Thyroid gland (tissue), 4 donors: ENCODE data around the gene STUM. TPM values are rescaled to one million over a fixed set of nuclear protein-coding genes. Genes with fewer than 3 reads are reported as not detected.

Experiments used
- DNase-seq, 2 donors: peaks; one replicate each; pipeline ENCODE4 v3.0.0-alpha.2; 2019
- H3K27ac ChIP-seq, 3 donors: fragments of 200-600 bp; sonication (generic); 1 replicate in 2 of 3; 2 replicates in 1 of 3; pipeline ENCODE4 v1.5.1; 2016 to 2019; ENCODE audit warnings: mild to moderate bottlenecking in 1 of 3, moderate library complexity in 1 of 3
- H3K27me3 ChIP-seq: fragments of 200-600 bp; sonication (generic); one replicate; pipeline ENCODE4 v1.5.1; 2019
- H3K36me3 ChIP-seq, 2 donors: fragments of 200-600 bp; sonication (generic); one replicate each; pipeline ENCODE4 v1.5.1; 2016 to 2019
- H3K4me1 ChIP-seq, 2 donors: fragments of 200-600 bp; sonication (generic); one replicate each; pipeline ENCODE4 v1.5.1; 2017 to 2019
- H3K4me3 ChIP-seq, 3 donors: fragments of 200-600 bp; sonication (generic); replicated peaks in 1 of 3; 1 replicate in 2 of 3; 2 replicates in 1 of 3; pipeline ENCODE4 v1.5.1; 2016; ENCODE audit warnings: mild to moderate bottlenecking in 1 of 3
- H3K9me3 ChIP-seq: fragments of 200-600 bp; sonication (generic); one replicate; pipeline ENCODE4 v1.5.1; 2017
- CTCF ChIP-seq, 6 experiments: fragments of 200-600 bp in 3 of 6; fragments of 450-650 bp in 3 of 6; sonication (generic) in 3 of 6; IDR thresholded peaks; one replicate each; pipeline ENCODE4 v1.5.1; 2016 to 2019; ENCODE audit warnings: antibody characterized with exemption in 6 of 6, mild to moderate bottlenecking in 2 of 6, inconsistent platforms in 1 of 6, moderate library complexity in 1 of 6
- POLR2A ChIP-seq, 2 donors: fragments of 450-650 bp; IDR thresholded peaks; one replicate each; pipeline ENCODE4 v1.6.1; 2017; ENCODE audit warnings: antibody characterized with exemption in 2 of 2, mild to moderate bottlenecking in 2 of 2, moderate library complexity in 1 of 2
- WGBS, 2 donors: methylation state at CpG; one replicate each; pipeline ENCODE4 v1.1.5; 2017; 5-methylcytosine and 5-hydroxymethylcytosine counted together
- intact Hi-C: fragments of 100-400 bp; cut with DNase I; formaldehyde crosslinking; loops from one replicate; pipeline ENCODE4 v1.15.1; 2023
- total RNA-seq, 4 donors: library from RNA; depleted of rRNA; stranded (reverse); fragments of >200 nt; gene quantifications; one replicate each; pipeline ENCODE4 v1.2.3, GENCODE V29; 2016

Gene STUM
- total RNA-seq, 4 donors from 2014 or later = 0.22 to 1.1 (median 0.48) TPM

DNA sequence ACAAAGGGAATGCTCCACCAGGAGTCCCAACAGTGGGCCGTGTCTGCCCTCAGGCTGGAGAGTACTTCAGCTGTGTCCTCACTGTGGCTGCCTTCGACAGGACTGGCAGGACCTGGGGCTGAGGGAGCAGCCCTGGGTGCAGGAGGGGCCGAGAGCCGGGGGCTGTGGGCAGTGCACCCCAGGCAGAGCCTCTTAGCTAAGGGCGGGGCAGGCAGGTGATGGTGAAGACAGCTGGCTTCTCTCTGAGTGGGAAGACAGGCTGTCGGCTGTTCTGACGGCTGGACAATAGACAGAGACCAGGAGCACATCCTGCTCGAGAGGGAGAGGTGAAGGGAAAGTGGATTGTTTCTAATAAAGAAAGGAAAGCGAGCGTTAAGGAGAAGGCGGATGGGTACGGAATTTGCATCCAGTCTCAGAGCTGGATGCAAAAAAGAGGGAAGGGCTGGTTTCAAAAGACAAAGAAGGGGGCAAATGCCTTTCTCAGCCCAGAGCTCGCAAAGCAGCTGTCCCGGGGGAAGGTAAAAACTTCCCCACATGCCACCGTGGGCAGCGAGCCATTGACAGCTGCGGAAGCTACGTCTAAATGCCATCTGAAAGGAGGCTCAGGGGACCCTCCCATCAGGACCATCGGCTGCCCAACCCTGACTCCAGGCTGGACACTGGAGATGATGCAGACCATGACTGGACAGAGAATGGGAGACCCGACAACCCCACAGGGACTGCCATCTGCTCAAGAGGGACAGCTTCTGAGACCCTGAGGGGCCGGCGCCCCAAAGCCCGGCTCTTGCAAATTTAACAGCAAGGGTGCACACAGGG lies 92.0 kb downstream of the STUM start:
- Histone ChIP-seq H3K4me3 (no peak overlapping the region), H3K27ac (no peak overlapping the region), H3K4me1 (no peaks in the 10 kb centered on the region), H3K27me3 (no peaks in the 10 kb centered on the region), H3K36me3 (peaks cover 6 to 12% of the 10 kb centered on the region in 2 donors), H3K9me3 (no peaks in the 10 kb centered on the region)
- no peak for DNase-seq
- intact Hi-C loops = no loop called here
- WGBS, 2 donors = 88 to 91% methylated on average over 19 to 23 of the region's 23 CpGs
- TF ChIP-seq POLR2A (IDR thresholded peaks at IDR 0.05) (no peak), CTCF (IDR thresholded peaks at IDR 0.05) (no peak)

DNA sequence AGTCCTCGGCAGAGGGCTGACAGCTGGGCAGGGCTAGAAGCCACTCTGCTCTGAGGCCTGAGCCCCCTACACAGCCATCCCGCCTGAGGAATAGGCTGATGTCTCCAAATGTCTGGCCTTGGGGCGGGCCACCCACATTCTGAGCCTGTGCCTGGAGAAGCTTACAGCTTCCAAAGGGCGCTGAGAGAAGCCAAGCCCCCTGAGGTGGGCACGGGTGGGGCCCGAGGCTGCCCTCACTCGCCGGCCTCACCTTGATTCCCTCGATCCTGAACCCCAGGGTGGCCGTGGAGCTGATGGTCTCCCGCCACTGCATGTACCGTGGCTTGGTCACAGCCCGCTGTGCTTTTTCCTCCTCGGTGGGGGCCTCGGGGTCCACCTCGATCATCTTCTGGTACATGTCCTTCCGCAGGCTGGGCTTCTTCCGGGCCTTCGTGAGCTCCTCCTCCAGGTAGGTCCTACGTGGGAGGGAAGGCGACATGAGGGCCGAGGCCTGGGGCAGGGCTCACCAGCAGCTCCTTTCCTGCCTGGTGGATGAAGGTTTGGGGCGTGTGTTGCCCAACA lies 93.2 kb downstream of the STUM start:
- no peak overlapping the region for H3K27ac ChIP-seq
- DNase-seq = no peak
- WGBS, 2 donors = 96% methylated on average over 23 of the region's 23 CpGs

DNA sequence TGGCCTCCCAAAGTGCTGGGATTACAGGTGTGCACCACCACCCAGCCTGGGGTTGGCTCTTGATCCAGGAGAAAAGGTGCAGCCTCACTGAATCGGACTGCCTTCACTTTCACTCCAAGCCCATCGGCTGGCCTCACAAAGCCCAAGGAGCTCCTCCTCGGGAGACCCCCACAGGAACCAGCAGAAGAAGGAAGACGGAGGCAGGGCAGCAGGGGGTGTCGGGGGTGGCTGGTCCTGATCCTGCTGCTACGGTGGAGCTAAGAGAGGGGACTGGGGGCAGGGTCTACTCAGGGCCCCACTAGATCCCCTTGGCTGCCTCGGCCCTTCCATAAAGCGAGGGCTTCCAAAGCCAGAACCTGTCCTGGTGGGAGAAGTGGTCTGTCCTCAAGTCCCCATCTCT lies 93.9 kb downstream of the STUM start:
- Histone ChIP-seq H3K27ac (no peak overlapping the region), H3K4me3 (no peak overlapping the region), H3K36me3 (peaks cover 13 to 17% of the 10 kb centered on the region in 2 donors), H3K9me3 (no peaks in the 10 kb centered on the region), H3K27me3 (no peaks in the 10 kb centered on the region), H3K4me1 (no peaks in the 10 kb centered on the region)
- intact Hi-C loops = no loop called here
- DNase-seq = no peak
- TF ChIP-seq POLR2A (IDR thresholded peaks at IDR 0.05) = no peak
- TF ChIP-seq CTCF (IDR thresholded peaks at IDR 0.05) = no peak
- 96 to 97% methylated on average over 5 to 8 of the region's 8 CpGs for WGBS, 2 donors

More for the DNA sequence above, 93.2 kb downstream of the STUM start:
- Histone ChIP-seq H3K36me3 (peaks cover 8 to 12% of the 10 kb centered on the region in 2 donors), H3K4me1 (no peaks in the 10 kb centered on the region), H3K4me3 (no peak overlapping the region), H3K27me3 (no peaks in the 10 kb centered on the region), H3K9me3 (no peaks in the 10 kb centered on the region)
- intact Hi-C loops = no loop called here
- TF ChIP-seq CTCF (IDR thresholded peaks at IDR 0.05) (no peak), POLR2A (IDR thresholded peaks at IDR 0.05) (no peak)

- H3K36me3 ChIP-seq = peaks cover 16 to 24% of the 10 kb centered on the region in 2 donors
- H3K27me3 ChIP-seq = no peaks in the 10 kb centered on the region
- no peak for TF ChIP-seq POLR2A (IDR thresholded peaks at IDR 0.05)
- no peak for TF ChIP-seq CTCF (IDR thresholded peaks at IDR 0.05)
- H3K9me3 ChIP-seq = no peaks in the 10 kb centered on the region
- no peak for DNase-seq
- H3K4me1 ChIP-seq = no peaks in the 10 kb centered on the region
- no peak overlapping the region for H3K4me3 ChIP-seq
- intact Hi-C loops = no loop called here
- WGBS, 2 donors = 74 to 81% methylated on average over 9 of the region's 9 CpGs
- H3K27ac ChIP-seq = no peak overlapping the region
Measured at GRCh38 chr1:226643177-226643576, 94.6 kb downstream of the STUM start.
